DND-41 (cell line): ENCODE data around the gene CLBA1.

ENCODE experiments used
- EZH2 ChIP-seq: IDR thresholded peaks from 3 replicates; pipeline ENCODE4 v1.6.1; 2012; ENCODE audit warnings: borderline replicate concordance, low read depth, mild to moderate bottlenecking, moderate library complexity, low read length, inconsistent platforms; ENCODE audit not compliant: severe bottlenecking
- TF ChIP-seq, protein P1 (sequence below): IDR thresholded peaks from 2 replicates; pipeline ENCODE4 v1.5.1; 2012; ENCODE audit warnings: borderline replicate concordance, low read length, moderate library complexity, mild to moderate bottlenecking; ENCODE audit not compliant: poor library complexity, severe bottlenecking; ENCODE audit errors: extremely low read depth

DNA sequence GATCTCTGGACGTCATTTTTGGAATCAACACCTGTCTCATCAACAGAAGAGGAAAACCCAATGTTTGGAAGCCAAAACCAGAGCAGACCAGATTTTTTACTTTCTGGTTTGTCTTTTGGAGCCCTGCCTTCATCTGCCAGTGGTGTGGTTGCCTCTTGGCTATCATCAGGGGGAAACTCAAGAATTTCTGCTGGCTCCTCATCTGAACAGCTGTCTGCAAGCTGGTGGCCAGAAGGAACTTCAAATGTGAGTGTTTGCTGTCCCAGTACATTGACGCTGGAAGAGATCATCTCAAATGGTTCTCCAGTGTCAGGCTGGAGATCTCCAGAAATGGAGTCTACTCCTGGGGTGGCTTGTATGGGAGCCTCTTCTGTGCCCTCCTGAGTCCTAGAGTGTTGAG is 47.2 kb upstream of the CLBA1 start:
- TF ChIP-seq EZH2: no peak
- TF ChIP-seq, protein P1, sequence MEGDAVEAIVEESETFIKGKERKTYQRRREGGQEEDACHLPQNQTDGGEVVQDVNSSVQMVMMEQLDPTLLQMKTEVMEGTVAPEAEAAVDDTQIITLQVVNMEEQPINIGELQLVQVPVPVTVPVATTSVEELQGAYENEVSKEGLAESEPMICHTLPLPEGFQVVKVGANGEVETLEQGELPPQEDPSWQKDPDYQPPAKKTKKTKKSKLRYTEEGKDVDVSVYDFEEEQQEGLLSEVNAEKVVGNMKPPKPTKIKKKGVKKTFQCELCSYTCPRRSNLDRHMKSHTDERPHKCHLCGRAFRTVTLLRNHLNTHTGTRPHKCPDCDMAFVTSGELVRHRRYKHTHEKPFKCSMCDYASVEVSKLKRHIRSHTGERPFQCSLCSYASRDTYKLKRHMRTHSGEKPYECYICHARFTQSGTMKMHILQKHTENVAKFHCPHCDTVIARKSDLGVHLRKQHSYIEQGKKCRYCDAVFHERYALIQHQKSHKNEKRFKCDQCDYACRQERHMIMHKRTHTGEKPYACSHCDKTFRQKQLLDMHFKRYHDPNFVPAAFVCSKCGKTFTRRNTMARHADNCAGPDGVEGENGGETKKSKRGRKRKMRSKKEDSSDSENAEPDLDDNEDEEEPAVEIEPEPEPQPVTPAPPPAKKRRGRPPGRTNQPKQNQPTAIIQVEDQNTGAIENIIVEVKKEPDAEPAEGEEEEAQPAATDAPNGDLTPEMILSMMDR: no peak
